Mesenchymal stem cell (in vitro differentiated cells and primary cell): ENCODE results near the gene CXCR4.
"Not testable (repeated sequence)": the region's sequence is repeated elsewhere in the genome, so short reads cannot be mapped to it uniquely, and the experiment has no call there.

Source experiments
- DNase-seq: peaks from one replicate; pipeline ENCODE4 v3.0.0-alpha.2; 2013
- H2AFZ ChIP-seq: one replicate; pipeline ENCODE4 v1.6.1; 2013; ENCODE audit warnings: low read depth, mild to moderate bottlenecking, control low read depth, inconsistent platforms, low read length, moderate library complexity
- H2AK5ac ChIP-seq: 2 replicates; pipeline ENCODE4 v1.6.1; 2013; ENCODE audit warnings: low read length, moderate library complexity, mild to moderate bottlenecking, inconsistent platforms; ENCODE audit not compliant: severe bottlenecking
- H2BK120ac ChIP-seq: one replicate; pipeline ENCODE4 v1.6.1; 2013; ENCODE audit warnings: low read depth, mild to moderate bottlenecking, inconsistent platforms, low read length, moderate library complexity
- H2BK12ac ChIP-seq, 2 experiments: one replicate each; pipeline ENCODE4 v1.6.1; 2013; ENCODE audit warnings: inconsistent platforms in 2 of 2, low read length in 2 of 2, mild to moderate bottlenecking in 2 of 2, moderate library complexity in 2 of 2, control low read depth in 1 of 2
- H2BK15ac ChIP-seq: one replicate; pipeline ENCODE4 v1.6.1; 2013; ENCODE audit warnings: mild to moderate bottlenecking, low read depth, inconsistent platforms; ENCODE audit not compliant: poor library complexity, severe bottlenecking
- H2BK5ac ChIP-seq: 2 replicates; pipeline ENCODE4 v1.6.1; 2013; ENCODE audit warnings: low read depth, mild to moderate bottlenecking, low read length, control low read depth, inconsistent platforms; ENCODE audit not compliant: poor library complexity, severe bottlenecking
- H3K14ac ChIP-seq, 2 experiments: one replicate each; pipeline ENCODE4 v1.6.1; 2013; ENCODE audit warnings: inconsistent platforms in 2 of 2, low read length in 2 of 2, control low read depth in 1 of 2, mild to moderate bottlenecking in 1 of 2, moderate library complexity in 1 of 2
- H3K18ac ChIP-seq, 2 experiments: one replicate each; pipeline ENCODE4 v1.6.1; 2013; ENCODE audit warnings: inconsistent platforms in 2 of 2, low read length in 2 of 2, control low read depth in 1 of 2, low read depth in 1 of 2, mild to moderate bottlenecking in 1 of 2
- H3K23ac ChIP-seq, 2 experiments: one replicate each; pipeline ENCODE4 v1.6.1; 2013; ENCODE audit warnings: inconsistent platforms in 2 of 2, low read length in 2 of 2, mild to moderate bottlenecking in 2 of 2, moderate library complexity in 2 of 2, control low read depth in 1 of 2
- H3K27ac ChIP-seq: 2 replicates; pipeline ENCODE4 v1.5.1; 2013; ENCODE audit warnings: mild to moderate bottlenecking, moderate library complexity, low read length, control low read depth, inconsistent platforms; ENCODE audit not compliant: poor library complexity, severe bottlenecking
- H3K27me3 ChIP-seq, 2 experiments: 2 replicates each; pipeline versions ENCODE4 v1.6.1 to v1.7.0; 2013; ENCODE audit warnings: low read length in 2 of 2, mild to moderate bottlenecking in 2 of 2, moderate library complexity in 2 of 2, control low read depth in 1 of 2, inconsistent platforms in 1 of 2; ENCODE audit not compliant: control insufficient read depth in 1 of 2, insufficient read depth in 1 of 2
- H3K36me3 ChIP-seq, 2 experiments: 2 replicates each; pipeline versions ENCODE4 v1.6.1 to v1.7.0; 2013; ENCODE audit warnings: low read length in 2 of 2, control low read depth in 1 of 2, inconsistent platforms in 1 of 2, low read depth in 1 of 2, mild to moderate bottlenecking in 1 of 2; ENCODE audit not compliant: insufficient read depth in 2 of 2, control insufficient read depth in 1 of 2
- H3K4ac ChIP-seq, 2 experiments: one replicate each; pipeline ENCODE4 v1.6.1; 2013; ENCODE audit warnings: inconsistent platforms in 2 of 2, low read length in 2 of 2, mild to moderate bottlenecking in 2 of 2, moderate library complexity in 2 of 2, control low read depth in 1 of 2, low read depth in 1 of 2
- H3K4me1 ChIP-seq: 2 replicates; pipeline ENCODE4 v1.6.1; 2013; ENCODE audit warnings: low read depth, low read length, control low read depth; ENCODE audit not compliant: control insufficient read depth, insufficient read depth
- H3K4me2 ChIP-seq: 2 replicates; pipeline ENCODE4 v1.6.1; 2013; ENCODE audit warnings: low read length, mild to moderate bottlenecking, inconsistent platforms; ENCODE audit not compliant: poor library complexity, severe bottlenecking
- H3K4me3 ChIP-seq, 2 experiments: 2 replicates each; pipeline versions ENCODE4 v1.5.1 to v1.7.0; 2013; ENCODE audit warnings: low read length in 2 of 2, mild to moderate bottlenecking in 2 of 2, control low read depth in 1 of 2, low read depth in 1 of 2; ENCODE audit not compliant: insufficient read depth in 1 of 2
- H3K79me1 ChIP-seq: replicated peaks from 2 replicates; pipeline ENCODE4 v1.6.1; 2013; ENCODE audit warnings: mild to moderate bottlenecking, control low read depth, low read length, inconsistent platforms; ENCODE audit not compliant: poor library complexity, severe bottlenecking
- H3K9ac ChIP-seq: 2 replicates; pipeline ENCODE4 v1.7.0; 2013; ENCODE audit warnings: mild to moderate bottlenecking, low read length, moderate library complexity
- H3K9me3 ChIP-seq: 2 replicates; pipeline ENCODE4 v1.7.0; 2013; ENCODE audit warnings: mild to moderate bottlenecking, low read length; ENCODE audit not compliant: control insufficient read depth
- H4K8ac ChIP-seq: one replicate; pipeline ENCODE4 v1.6.1; 2013; ENCODE audit warnings: inconsistent platforms, mild to moderate bottlenecking, low read length, moderate library complexity
- H4K91ac ChIP-seq: one replicate; pipeline ENCODE4 v1.6.1; 2013; ENCODE audit warnings: mild to moderate bottlenecking, low read length, inconsistent platforms
- WGBS: methylation state at CpG from one replicate; pipeline ENCODE4 v1.1.7; 2013; ENCODE audit warnings: mixed read lengths; 5-methylcytosine and 5-hydroxymethylcytosine counted together

Gene CXCR4

DNA sequence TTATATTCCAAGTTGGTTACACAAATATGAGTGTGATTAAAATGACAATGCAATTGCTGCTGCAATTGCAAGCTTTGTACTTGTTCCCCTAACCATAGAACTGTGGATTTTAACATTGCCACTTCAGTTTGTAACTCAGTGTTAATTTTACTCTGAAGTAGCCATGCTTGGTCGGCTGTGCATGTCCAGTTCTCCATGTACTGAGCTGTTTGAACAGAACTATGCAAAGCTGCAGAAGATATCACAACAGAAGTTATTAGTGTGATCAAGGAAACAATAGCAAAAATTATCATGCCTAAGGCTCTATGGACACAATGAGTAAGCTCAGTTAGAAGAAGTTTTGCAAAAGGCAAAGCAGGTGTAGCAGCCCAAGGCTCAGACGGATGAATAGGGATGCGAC is 45.3 kb downstream of the CXCR4 start:
- Histone ChIP-seq H3K4me3 (no peak overlapping the region), H2BK5ac (no peak overlapping the region), H3K27me3 (peaks cover 0 to 3% of the 10 kb centered on the region in 2 experiments), H2BK120ac (no peak overlapping the region), H2AFZ (no peak overlapping the region), H2BK12ac (no peak overlapping the region), H3K4me2 (no peak overlapping the region), H3K9me3 (no peaks in the 10 kb centered on the region), H2BK15ac (no peak overlapping the region), H3K4me1 (no peaks in the 10 kb centered on the region), H3K36me3 (no peaks in the 10 kb centered on the region), H4K8ac (no peak overlapping the region), H3K14ac (no peak overlapping the region), H3K9ac (no peak overlapping the region), H4K91ac (no peak overlapping the region), H3K23ac (no peak overlapping the region), H3K79me1 (no peaks in the 10 kb centered on the region), H2AK5ac (no peak overlapping the region), H3K18ac (no peak overlapping the region), H3K27ac (no peak overlapping the region), H3K4ac (no peak overlapping the region)
- 85% methylated on average over 3 of the region's 3 CpGs for whole genome bisulfite sequencing
- DNase-seq: no peak

- H2AFZ ChIP-seq, DNase-seq, H2AK5ac ChIP-seq, H3K4me2 ChIP-seq, H3K27ac ChIP-seq, H3K36me3 ChIP-seq, H2BK12ac ChIP-seq, H3K4me3 ChIP-seq, H3K23ac ChIP-seq, H3K18ac ChIP-seq, H3K4ac ChIP-seq, H3K4me1 ChIP-seq, H4K91ac ChIP-seq, H3K14ac ChIP-seq, H3K9me3 ChIP-seq, H3K27me3 ChIP-seq, H4K8ac ChIP-seq, H2BK5ac ChIP-seq, H3K79me1 ChIP-seq, H2BK15ac ChIP-seq, H3K9ac ChIP-seq, H2BK120ac ChIP-seq: not testable (repeated sequence)
- 71% methylated on average over 3 of the region's 4 CpGs for WGBS
These were observed 46.1 kb downstream of the CXCR4 start for GRCh38 chr2:136071887-136072286.

GRCh38 chr2:136070913-136071312 is 47.0 kb downstream of the CXCR4 start:
- no peak overlapping the region for H4K8ac ChIP-seq
- H2BK5ac ChIP-seq: no peak overlapping the region
- H3K27ac ChIP-seq: no peak overlapping the region
- no peak overlapping the region for H3K18ac ChIP-seq
- H2BK120ac ChIP-seq: no peak overlapping the region
- no peaks in the 10 kb centered on the region for H3K27me3 ChIP-seq
- no peaks in the 10 kb centered on the region for H3K9me3 ChIP-seq
- H3K9ac ChIP-seq: no peak overlapping the region
- H3K36me3 ChIP-seq: no peaks in the 10 kb centered on the region
- no peak overlapping the region for H3K4me3 ChIP-seq
- H3K4me2 ChIP-seq: no peak overlapping the region
- WGBS: 92% methylated on average over 2 of the region's 4 CpGs
- no peak overlapping the region for H3K14ac ChIP-seq
- peaks cover 2% of the 10 kb centered on the region for H3K4me1 ChIP-seq
- H2BK15ac ChIP-seq: no peak overlapping the region
- no peak overlapping the region for H2AFZ ChIP-seq
- H3K79me1 ChIP-seq: no peaks in the 10 kb centered on the region
- H2BK12ac ChIP-seq: no peak overlapping the region
- H4K91ac ChIP-seq: no peak overlapping the region
- H3K4ac ChIP-seq: no peak overlapping the region
- no peak for DNase-seq
- no peak overlapping the region for H3K23ac ChIP-seq
- no peak overlapping the region for H2AK5ac ChIP-seq

DNA sequence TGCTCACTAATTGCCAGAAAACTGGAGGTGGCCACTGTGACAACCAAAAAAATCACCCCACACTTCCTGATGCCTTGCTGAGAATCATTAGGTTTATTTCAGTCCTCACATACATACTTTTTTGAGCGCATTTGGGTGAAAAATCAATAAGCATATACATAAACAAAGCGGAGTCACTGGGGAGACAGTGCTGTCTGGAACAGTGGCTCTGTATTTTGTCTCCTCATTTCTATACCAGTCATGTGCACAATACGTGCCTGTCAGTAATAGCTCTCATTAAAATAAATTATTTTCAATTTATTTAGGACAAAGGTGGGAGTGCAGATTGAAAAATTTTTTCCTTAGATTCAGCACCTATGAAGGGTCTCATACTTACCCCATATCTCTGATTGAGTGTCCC is 48.2 kb downstream of the CXCR4 start:
- no peak for DNase-seq
- Histone ChIP-seq H3K36me3 (no peaks in the 10 kb centered on the region), H3K4me1 (peaks cover 7% of the 10 kb centered on the region), H3K4ac (no peak overlapping the region), H2BK12ac (no peak overlapping the region), H2AK5ac (no peak overlapping the region), H3K23ac (no peak overlapping the region), H3K9me3 (no peaks in the 10 kb centered on the region), H3K27me3 (no peaks in the 10 kb centered on the region), H2AFZ (no peak overlapping the region), H3K27ac (no peak overlapping the region), H3K4me2 (no peak overlapping the region), H2BK5ac (no peak overlapping the region), H2BK120ac (no peak overlapping the region), H3K14ac (no peak overlapping the region), H3K79me1 (no peaks in the 10 kb centered on the region), H2BK15ac (no peak overlapping the region), H4K91ac (no peak overlapping the region), H4K8ac (no peak overlapping the region), H3K4me3 (no peak overlapping the region), H3K18ac (no peak overlapping the region), H3K9ac (no peak overlapping the region)
- 83% methylated on average over 2 of the region's 3 CpGs for WGBS
